ENCODE results near the gene SIAE. TPM values are rescaled to one million over a fixed set of nuclear protein-coding genes. Genes with fewer than 3 reads are reported as not detected.

Gene SIAE
- total and polyA plus RNA-seq, 4 donors, result 18.7 to 37.1 (median 26.7) TPM

DNA sequence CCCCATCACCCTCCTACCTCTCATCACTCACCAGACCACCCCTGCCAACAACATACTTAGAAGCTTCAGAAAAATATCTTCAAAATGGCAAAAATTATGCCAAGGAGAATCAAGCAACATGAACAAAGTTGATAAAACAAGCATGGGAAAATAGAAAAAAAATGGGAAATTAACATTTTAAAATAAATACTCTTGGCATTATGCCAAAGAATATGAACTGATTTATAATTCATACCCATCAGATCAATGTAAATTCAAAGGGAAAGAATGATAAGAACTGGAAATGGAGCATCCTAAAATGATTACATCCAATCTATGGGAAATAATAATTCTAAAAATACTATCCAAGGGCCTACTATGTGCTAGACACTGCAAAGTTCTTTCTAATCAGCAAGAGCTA is 12.0 kb downstream of the SIAE start:
- no peak for ATAC-seq (ENCODE audit: insufficient read depth, low FRiP score)
- Histone ChIP-seq H3K27me3 (ENCODE audit: control insufficient read depth in 3 of 3, insufficient read depth in 3 of 3, low read length in 2 of 3) (no peaks in the 10 kb centered on the region), H3K9ac (ENCODE audit: insufficient read depth in 1 of 2, low read length in 2 of 2) (no peak overlapping the region), H3K4me1 (ENCODE audit: control insufficient read depth in 5 of 5, insufficient read depth in 5 of 5, low read length in 5 of 5) (peaks cover 0 to 4% (median 0%) of the 10 kb centered on the region in 5 donors), H3K9me3 (ENCODE audit: control insufficient read depth in 4 of 4, insufficient read depth in 3 of 4, low read length in 3 of 4) (no peaks in the 10 kb centered on the region), H3K27ac (ENCODE audit: low read depth in 1 of 2, low read length in 1 of 2) (no peak overlapping the region), H3K36me3 (ENCODE audit: control insufficient read depth in 4 of 4, insufficient read depth in 4 of 4, low read length in 4 of 4) (peaks cover 0 to 4% (median under 1%) of the 10 kb centered on the region in 4 donors), H3K4me3 (no peak overlapping the region)
- no peak for DNase-seq
- TF ChIP-seq, protein P1, sequence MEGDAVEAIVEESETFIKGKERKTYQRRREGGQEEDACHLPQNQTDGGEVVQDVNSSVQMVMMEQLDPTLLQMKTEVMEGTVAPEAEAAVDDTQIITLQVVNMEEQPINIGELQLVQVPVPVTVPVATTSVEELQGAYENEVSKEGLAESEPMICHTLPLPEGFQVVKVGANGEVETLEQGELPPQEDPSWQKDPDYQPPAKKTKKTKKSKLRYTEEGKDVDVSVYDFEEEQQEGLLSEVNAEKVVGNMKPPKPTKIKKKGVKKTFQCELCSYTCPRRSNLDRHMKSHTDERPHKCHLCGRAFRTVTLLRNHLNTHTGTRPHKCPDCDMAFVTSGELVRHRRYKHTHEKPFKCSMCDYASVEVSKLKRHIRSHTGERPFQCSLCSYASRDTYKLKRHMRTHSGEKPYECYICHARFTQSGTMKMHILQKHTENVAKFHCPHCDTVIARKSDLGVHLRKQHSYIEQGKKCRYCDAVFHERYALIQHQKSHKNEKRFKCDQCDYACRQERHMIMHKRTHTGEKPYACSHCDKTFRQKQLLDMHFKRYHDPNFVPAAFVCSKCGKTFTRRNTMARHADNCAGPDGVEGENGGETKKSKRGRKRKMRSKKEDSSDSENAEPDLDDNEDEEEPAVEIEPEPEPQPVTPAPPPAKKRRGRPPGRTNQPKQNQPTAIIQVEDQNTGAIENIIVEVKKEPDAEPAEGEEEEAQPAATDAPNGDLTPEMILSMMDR (IDR thresholded peaks at IDR 0.05; ENCODE audit: control extremely low read depth, extremely low read depth), result no peak

DNA sequence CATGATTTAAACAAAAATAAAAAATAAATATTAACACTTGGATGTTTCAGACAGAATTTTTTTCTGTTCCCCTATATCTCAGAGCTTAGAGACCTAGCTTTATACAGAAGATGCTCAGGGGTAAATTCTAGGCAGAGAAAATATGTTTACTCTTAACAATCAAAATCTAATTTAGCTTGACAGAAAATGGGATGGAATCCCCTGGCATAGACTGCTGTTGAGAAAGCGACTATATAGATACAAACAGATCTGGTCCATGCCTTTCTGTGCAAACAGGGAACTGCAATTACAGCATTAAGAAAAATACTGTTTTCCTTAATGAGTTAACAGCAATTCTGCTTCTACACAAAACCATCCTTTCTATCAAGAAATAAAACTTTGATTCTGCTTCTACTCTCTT is 14.6 kb downstream of the SIAE start:
- ATAC-seq (ENCODE audit: insufficient read depth, low FRiP score) (no peak), DNase-seq (no peak)
- no peak overlapping the region for H3K4me3 ChIP-seq
- WGBS, 2 donors, result 95 to 96% methylated on average over 1 of the region's 1 CpG
- H3K9ac ChIP-seq (ENCODE audit: insufficient read depth in 1 of 2, low read length in 2 of 2), result no peak overlapping the region
- H3K4me1 ChIP-seq (ENCODE audit: control insufficient read depth in 5 of 5, insufficient read depth in 5 of 5, low read length in 5 of 5), result peaks cover 0 to 4% (median 0%) of the 10 kb centered on the region in 5 donors
- H3K27me3 ChIP-seq (ENCODE audit: control insufficient read depth in 3 of 3, insufficient read depth in 3 of 3, low read length in 2 of 3), result no peaks in the 10 kb centered on the region
- no peak overlapping the region for H3K27ac ChIP-seq (ENCODE audit: low read depth in 1 of 2, low read length in 1 of 2)
- TF ChIP-seq, protein P1 (IDR thresholded peaks at IDR 0.05; ENCODE audit: control extremely low read depth, extremely low read depth), result no peak
- peaks cover 0 to 2% (median 0%) of the 10 kb centered on the region in 4 donors for H3K36me3 ChIP-seq (ENCODE audit: control insufficient read depth in 4 of 4, insufficient read depth in 4 of 4, low read length in 4 of 4)
- H3K9me3 ChIP-seq (ENCODE audit: control insufficient read depth in 4 of 4, insufficient read depth in 3 of 4, low read length in 3 of 4), result no peaks in the 10 kb centered on the region

DNA sequence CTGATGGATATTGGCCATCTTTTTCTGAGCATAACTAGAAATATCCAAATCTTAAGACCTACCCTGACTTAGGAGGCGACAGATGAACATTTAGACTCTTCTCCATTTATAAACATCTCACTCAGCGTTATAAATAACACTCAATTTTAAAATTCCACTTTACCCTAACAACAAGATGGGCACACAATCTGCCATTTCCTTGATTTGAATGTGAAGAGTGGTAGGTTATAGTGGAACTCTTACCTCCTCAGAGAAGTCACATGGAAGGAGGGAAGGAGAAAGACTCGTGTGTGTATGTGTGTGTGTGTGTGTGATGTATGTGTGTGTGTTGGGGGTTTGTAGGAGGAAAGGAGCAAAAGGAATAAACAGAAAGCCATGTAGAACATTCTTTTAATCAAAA is 15.0 kb downstream of the SIAE start:
- ATAC-seq (ENCODE audit: insufficient read depth, low FRiP score), result no peak
- Histone ChIP-seq H3K4me3 (no peak overlapping the region), H3K27ac (ENCODE audit: low read depth in 1 of 2, low read length in 1 of 2) (no peak overlapping the region), H3K36me3 (ENCODE audit: control insufficient read depth in 4 of 4, insufficient read depth in 4 of 4, low read length in 4 of 4) (peaks cover 0 to 2% (median under 1%) of the 10 kb centered on the region in 4 donors), H3K27me3 (ENCODE audit: control insufficient read depth in 3 of 3, insufficient read depth in 3 of 3, low read length in 2 of 3) (no peaks in the 10 kb centered on the region), H3K9me3 (ENCODE audit: control insufficient read depth in 4 of 4, insufficient read depth in 3 of 4, low read length in 3 of 4) (no peaks in the 10 kb centered on the region), H3K9ac (ENCODE audit: insufficient read depth in 1 of 2, low read length in 2 of 2) (no peak overlapping the region), H3K4me1 (ENCODE audit: control insufficient read depth in 5 of 5, insufficient read depth in 5 of 5, low read length in 5 of 5) (peaks cover 0 to 4% (median 0%) of the 10 kb centered on the region in 5 donors)
- TF ChIP-seq, protein P1 (IDR thresholded peaks at IDR 0.05; ENCODE audit: control extremely low read depth, extremely low read depth), result no peak
- DNase-seq, result no peak
- 88 to 89% methylated on average over 3 of the region's 3 CpGs for WGBS, 2 donors

DNA sequence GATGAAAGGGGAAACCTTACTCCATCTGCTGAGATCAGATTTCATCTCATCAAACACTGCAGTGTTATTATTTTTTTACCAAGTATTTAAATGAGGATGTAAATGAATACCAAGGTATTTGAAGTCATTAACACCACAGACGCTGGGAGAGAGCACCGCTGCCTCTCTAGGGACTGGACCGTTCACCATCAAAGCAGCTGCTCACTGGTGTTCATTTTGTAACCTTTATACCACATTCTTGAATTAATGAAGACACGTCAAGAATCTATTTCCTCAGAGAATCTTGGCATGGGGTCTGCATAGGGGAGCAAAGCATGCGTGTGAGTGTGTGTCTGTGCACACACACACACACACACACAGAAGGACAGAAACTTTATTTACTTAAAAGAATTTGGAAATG is 15.6 kb downstream of the SIAE start:
- Histone ChIP-seq H3K27ac (ENCODE audit: low read depth in 1 of 2, low read length in 1 of 2) (no peak overlapping the region), H3K36me3 (ENCODE audit: control insufficient read depth in 4 of 4, insufficient read depth in 4 of 4, low read length in 4 of 4) (peaks cover 0 to 6% (median 1%) of the 10 kb centered on the region in 4 donors), H3K9me3 (ENCODE audit: control insufficient read depth in 4 of 4, insufficient read depth in 3 of 4, low read length in 3 of 4) (no peaks in the 10 kb centered on the region), H3K9ac (ENCODE audit: insufficient read depth in 1 of 2, low read length in 2 of 2) (no peak overlapping the region), H3K4me1 (ENCODE audit: control insufficient read depth in 5 of 5, insufficient read depth in 5 of 5, low read length in 5 of 5) (peaks cover 0 to 4% (median 0%) of the 10 kb centered on the region in 5 donors), H3K4me3 (no peak overlapping the region), H3K27me3 (ENCODE audit: control insufficient read depth in 3 of 3, insufficient read depth in 3 of 3, low read length in 2 of 3) (no peaks in the 10 kb centered on the region)
- ATAC-seq (ENCODE audit: insufficient read depth, low FRiP score) (no peak), DNase-seq (no peak)
- 90 to 94% methylated on average over 5 of the region's 5 CpGs for WGBS, 2 donors
- TF ChIP-seq, protein P1 (IDR thresholded peaks at IDR 0.05; ENCODE audit: control extremely low read depth, extremely low read depth), result no peak

Data from lung (tissue), 12 donors.